HG02870 (cell line): Measurements from ENCODE around the gene STPG1.

Experiments used
- ATAC-seq: cut with Tn5 transposase; IDR thresholded peaks from one replicate; pipeline ENCODE4 v1.9.1; 2021; ENCODE audit warnings: mild to moderate bottlenecking, moderate library complexity; ENCODE audit not compliant: unreplicated experiment

The STPG1 gene

GRCh38 chr1:24426744-24427544, 13.4 kb upstream of the STPG1 start:
- ATAC-seq: no peak

GRCh38 chr1:24425922-24426321, 12.3 kb upstream of the STPG1 start:
- ATAC-seq: no peak

- ATAC-seq: no peak
These were observed 11.9 kb upstream of the STPG1 start for GRCh38 chr1:24425441-24425840.

GRCh38 chr1:24424990-24425389, 11.4 kb upstream of the STPG1 start:
- ATAC-seq: no peak

GRCh38 chr1:24424207-24424606, 10.6 kb upstream of the STPG1 start:
- ATAC-seq: no peak

GRCh38 chr1:24421502-24421901, 7.9 kb upstream of the STPG1 start:
- no peak for ATAC-seq

GRCh38 chr1:24420547-24420946, 7.0 kb upstream of the STPG1 start:
- no peak for ATAC-seq

GRCh38 chr1:24418898-24419628, 5.5 kb upstream of the STPG1 start:
- no peak for ATAC-seq

- no peak for ATAC-seq
These were observed 4.1 kb upstream of the STPG1 start for GRCh38 chr1:24417681-24418080.

- ATAC-seq: no peak
These were observed 3.2 kb upstream of the STPG1 start for GRCh38 chr1:24416666-24417391.

- peak; percentile 4 for ATAC-seq
These were observed 2.5 kb upstream of the STPG1 start for GRCh38 chr1:24415910-24416665.

- ATAC-seq: peak; percentile 96
These were observed 1.8 kb upstream of the STPG1 start, which contains the start of gene NIPAL3 for GRCh38 chr1:24415334-24415909. TSS of gene NIPAL3 (plus strand) at chr1:24415802. CDS start at chr1:24419548, 3,746 bp downstream.

GRCh38 chr1:24414775-24415333, 1.3 kb upstream of the STPG1 start:
- no peak for ATAC-seq

- ATAC-seq: no peak
These were observed 1.2 kb downstream of the STPG1 start for GRCh38 chr1:24412408-24412807.

- no peak for ATAC-seq
These were observed 1.6 kb downstream of the STPG1 start for GRCh38 chr1:24411963-24412362.

- ATAC-seq: no peak
These were observed 2.8 kb downstream of the STPG1 start for GRCh38 chr1:24410750-24411149.

GRCh38 chr1:24409535-24409934, 4.0 kb downstream of the STPG1 start:
- ATAC-seq: no peak

GRCh38 chr1:24406788-24407187, 6.8 kb downstream of the STPG1 start:
- ATAC-seq: no peak

- no peak for ATAC-seq
These were observed 9.8 kb downstream of the STPG1 start for GRCh38 chr1:24403806-24404205.

- ATAC-seq: no peak
These were observed 13.5 kb downstream of the STPG1 start for GRCh38 chr1:24400065-24400464.
